IMR-90 (cell line): ENCODE measurements around the gene TMEM219. TPM values are rescaled to one million over a fixed set of nuclear protein-coding genes. Genes with fewer than 3 reads are reported as not detected.

Source experiments
- ATAC-seq: fragments of 200-7000 bp; cut with Tn5 transposase; 2 replicates; pipeline ENCODE4 v1.9.1; 2020; ENCODE audit warnings: low read depth, mild to moderate bottlenecking, moderate library complexity
- BruUV-seq: library from RNA; stranded (reverse); fragments of 400-500 nt; replicated peaks from 2 replicates; lab custom pipeline; 2021; lab: Mats Ljungman, UMichigan
- CTCF ChIA-PET: fragments of 300-600 bp; formaldehyde crosslinking; extraction: SDS; loops from one replicate; lab custom pipeline; 2021; ENCODE audit warnings: antibody characterized with exemption; lab: Yijun Ruan, JAX
- POLR2A ChIA-PET: fragments of 300-600 bp; sonication (Branson Sonifier 250); formaldehyde crosslinking; loops from one replicate; lab custom pipeline; 2022; ENCODE audit warnings: antibody characterized with exemption; ENCODE audit not compliant: unreplicated experiment; lab: Charles Lee
- DNase-seq: peaks from one replicate; pipeline ENCODE4 v3.0.0; 2013
- H2AFZ ChIP-seq: replicated peaks from 2 replicates; pipeline ENCODE3; 2013; ENCODE audit warnings: low read length, mild to moderate bottlenecking; ENCODE audit not compliant: poor library complexity
- H2AK5ac ChIP-seq: 2 replicates; pipeline ENCODE4 v1.6.1; 2013; ENCODE audit warnings: low read depth, low read length, inconsistent platforms
- H2AK9ac ChIP-seq: replicated peaks from 2 replicates; pipeline ENCODE3; 2013; ENCODE audit warnings: mild to moderate bottlenecking, low read depth, low read length, moderate library complexity; ENCODE audit not compliant: poor library complexity
- H2BK120ac ChIP-seq: 2 replicates; pipeline ENCODE4 v1.6.1; 2013; ENCODE audit warnings: low read depth, low read length, inconsistent platforms
- H2BK15ac ChIP-seq: 3 replicates; pipeline ENCODE4 v1.6.1; 2013; ENCODE audit warnings: low read depth, low read length, inconsistent platforms
- H2BK20ac ChIP-seq: 2 replicates; pipeline ENCODE4 v1.6.1; 2013; ENCODE audit warnings: low read depth, mild to moderate bottlenecking, inconsistent platforms, low read length, moderate library complexity
- H2BK5ac ChIP-seq: 2 replicates; pipeline ENCODE4 v1.6.1; 2013; ENCODE audit warnings: mild to moderate bottlenecking, low read depth, low read length, inconsistent platforms; ENCODE audit not compliant: poor library complexity, severe bottlenecking
- H3K14ac ChIP-seq: replicated peaks from 2 replicates; pipeline ENCODE4 v1.6.1; 2013; ENCODE audit warnings: low read depth, low read length, inconsistent platforms
- H3K18ac ChIP-seq: 2 replicates; pipeline ENCODE4 v1.6.1; 2013; ENCODE audit warnings: low read depth, low read length, control low read depth
- H3K23ac ChIP-seq: 2 replicates; pipeline ENCODE4 v1.6.1; 2013; ENCODE audit warnings: low read depth, low read length, inconsistent platforms
- H3K27ac ChIP-seq: 2 replicates; pipeline ENCODE4 v1.5.1; 2013; ENCODE audit warnings: mild to moderate bottlenecking, control low read depth, low read length; ENCODE audit not compliant: insufficient read depth
- H3K27me3 ChIP-seq: 2 replicates; pipeline ENCODE4 v1.6.1; 2013; ENCODE audit warnings: low read length; ENCODE audit not compliant: control insufficient read depth, insufficient read depth
- H3K36me3 ChIP-seq: 2 replicates; pipeline ENCODE4 v1.6.1; 2013; ENCODE audit warnings: low read length, mixed read lengths; ENCODE audit not compliant: control insufficient read depth, insufficient read depth
- H3K4ac ChIP-seq: 2 replicates; pipeline ENCODE4 v1.6.1; 2013; ENCODE audit warnings: low read depth, low read length, inconsistent platforms
- H3K4me1 ChIP-seq: 2 replicates; pipeline ENCODE4 v1.6.1; 2013; ENCODE audit warnings: low read length, mixed read lengths; ENCODE audit not compliant: control insufficient read depth, insufficient read depth
- H3K4me2 ChIP-seq: 2 replicates; pipeline ENCODE4 v1.6.1; 2013; ENCODE audit warnings: low read depth, mild to moderate bottlenecking, control low read depth, low read length, moderate library complexity
- H3K4me3 ChIP-seq: 2 replicates; pipeline ENCODE4 v1.5.1; 2013; ENCODE audit warnings: low read depth, mild to moderate bottlenecking, control low read depth, low read length, moderate library complexity; ENCODE audit not compliant: insufficient read depth
- H3K56ac ChIP-seq: 2 replicates; pipeline ENCODE4 v1.6.1; 2013; ENCODE audit warnings: low read length, inconsistent platforms; ENCODE audit not compliant: insufficient read depth; ENCODE audit errors: extremely low read depth
- H3K79me1 ChIP-seq, 2 experiments: 2 replicates each; pipeline ENCODE4 v1.6.1; 2013; ENCODE audit warnings: low read length in 2 of 2, inconsistent platforms in 1 of 2, low read depth in 1 of 2
- H3K9ac ChIP-seq: 2 replicates; pipeline ENCODE4 v1.6.1; 2013; ENCODE audit warnings: low read depth, low read length, control low read depth
- H3K9me1 ChIP-seq: 2 replicates; pipeline ENCODE4 v1.6.1; 2013; ENCODE audit warnings: low read length, inconsistent platforms; ENCODE audit not compliant: insufficient read depth
- H3K9me3 ChIP-seq: 2 replicates; pipeline ENCODE4 v1.6.1; 2013; ENCODE audit warnings: low read length; ENCODE audit not compliant: control insufficient read depth, insufficient read depth
- H4K20me1 ChIP-seq: 2 replicates; pipeline ENCODE4 v1.6.1; 2013; ENCODE audit warnings: low read length, inconsistent platforms; ENCODE audit not compliant: insufficient read depth
- H4K5ac ChIP-seq: 2 replicates; pipeline ENCODE4 v1.6.1; 2013; ENCODE audit warnings: mild to moderate bottlenecking, low read depth, low read length, control low read depth
- H4K8ac ChIP-seq, 2 experiments: 2 replicates each; pipeline ENCODE4 v1.6.1; 2013; ENCODE audit warnings: low read depth in 2 of 2, low read length in 2 of 2, control low read depth in 1 of 2, inconsistent platforms in 1 of 2
- H4K91ac ChIP-seq: 2 replicates; pipeline ENCODE4 v1.6.1; 2013; ENCODE audit warnings: low read depth, low read length, inconsistent platforms; ENCODE audit not compliant: insufficient read depth
- BHLHE40 ChIP-seq: fragments of 150-350 bp; IDR thresholded peaks from 2 replicates; pipeline ENCODE4 v1.6.1; 2016; ENCODE audit warnings: mild to moderate bottlenecking, low read depth, low read length
- CEBPB ChIP-seq: IDR thresholded peaks from 2 replicates; pipeline ENCODE4 v1.6.1; 2012; ENCODE audit warnings: low read depth, low read length, improper control_type of control experiment
- CTCF ChIP-seq: conservative IDR thresholded peaks from 2 replicates; pipeline ENCODE4 v1.5.1; 2012; ENCODE audit warnings: mild to moderate bottlenecking, low read depth, low read length, improper control_type of control experiment
- ELK1 ChIP-seq: fragments of 150-350 bp; IDR thresholded peaks from 2 replicates; pipeline ENCODE4 v1.6.1; 2016; ENCODE audit warnings: low read depth, mild to moderate bottlenecking, low read length, moderate library complexity, borderline replicate concordance
- FOS ChIP-seq: fragments of 150-350 bp; IDR thresholded peaks from 2 replicates; pipeline ENCODE4 v1.6.1; 2016; ENCODE audit warnings: low read depth, low read length
- MAZ ChIP-seq: IDR thresholded peaks from 2 replicates; pipeline ENCODE4 v1.6.1; 2012; ENCODE audit warnings: low read depth, mild to moderate bottlenecking, low read length, improper control_type of control experiment, moderate library complexity, borderline replicate concordance
- MXI1 ChIP-seq: IDR thresholded peaks from 2 replicates; pipeline ENCODE4 v1.6.1; 2012; ENCODE audit warnings: low read depth, mild to moderate bottlenecking, low read length, moderate library complexity, borderline replicate concordance
- NFE2L2 ChIP-seq: fragments of 150-350 bp; IDR thresholded peaks from 2 replicates; pipeline ENCODE4 v1.6.1; 2016; ENCODE audit warnings: low read depth, mild to moderate bottlenecking, low read length
- USF2 ChIP-seq: fragments of 150-350 bp; IDR thresholded peaks from 2 replicates; pipeline ENCODE4 v1.6.1; 2017; ENCODE audit warnings: mild to moderate bottlenecking, antibody characterized with exemption, low read length, low read depth
- WGBS, 2 experiments: methylation state at CpG; one replicate each; pipeline versions ENCODE4 v1.1.5 to v1.1.7; 2013; ENCODE audit warnings: missing lambda C conversion rate in 2 of 2; ENCODE audit not compliant: insufficient read length in 1 of 2; ENCODE audit errors: extremely low coverage in 2 of 2; 5-methylcytosine and 5-hydroxymethylcytosine counted together
- dilution Hi-C: fragments of 300-500 bp; cut with HindIII; formaldehyde crosslinking; loops from one replicate; pipeline ENCODE4 v1.14.3; 2018; ENCODE audit warnings: low sequenced_read_pairs; ENCODE audit not compliant: unreplicated experiment
- in situ Hi-C: fragments of 300-500 bp; cut with MboI; formaldehyde crosslinking; loops from 3 replicates; pipeline ENCODE4 v1.14.3; 2019; ENCODE audit warnings: low sequenced_read_pairs, inconsistent platforms, mixed read lengths
- intact Hi-C: fragments of 100-400 bp; cut with micrococcal nuclease; formaldehyde crosslinking; loops from 2 replicates; pipeline ENCODE4 v1.10.0; 2022
- polyA plus RNA-seq, 3 experiments: library from polyadenylated mRNA; depleted of rRNA; stranded (reverse); fragments of >200 nt; gene quantifications; 2 replicates each; pipeline ENCODE4 v1.2.3, GENCODE V29; 2012; ENCODE audit warnings: low replicate concordance in 1 of 3
- total RNA-seq: library from RNA; depleted of rRNA; stranded (reverse); fragments of >200 nt; gene quantifications from 2 replicates; pipeline ENCODE4 v1.2.3, GENCODE V29; 2012

Gene TMEM219
- total and polyA plus RNA-seq, 2 of the 4 experiments (the other 2 are of a cell fraction), result 47.0 to 95.3 TPM

GRCh38 chr16:30005341-30006094 is 43.6 kb downstream of the TMEM219 start (continued):
- peak; percentile 29; the same call in 1 of the 2 replicates for TF ChIP-seq MAZ

GRCh38 chr16:30006095-30006473 is 44.2 kb downstream of the TMEM219 start:
- no peak overlapping the region for H3K23ac ChIP-seq
- H3K4me3 ChIP-seq, result no peak overlapping the region
- H3K56ac ChIP-seq, result no peak overlapping the region
- no peaks in the 10 kb centered on the region for H3K9me1 ChIP-seq
- H3K27ac ChIP-seq, result no peak overlapping the region
- no peak overlapping the region for H3K9ac ChIP-seq
- H2BK20ac ChIP-seq, result no peak overlapping the region
- dilution Hi-C loops, result no loop called here
- no TSS peak for BruUV-seq
- no peak overlapping the region for H2BK15ac ChIP-seq
- intact Hi-C loops, result no loop called here
- no peaks in the 10 kb centered on the region; the same call in 1 of the 2 replicates for H3K4me1 ChIP-seq
- H2AK5ac ChIP-seq, result no peak overlapping the region
- POLR2A ChIA-PET, result no interaction called here
- no peak overlapping the region for H3K4me2 ChIP-seq
- in situ Hi-C loops, result no loop called here
- CTCF ChIA-PET, result interaction anchor here (0.8 kb wide), 1 partner anchor 106 kb away, joined by 3 read pairs; the partner anchor contains the start of gene SEZ6L2
- H2AK9ac ChIP-seq, result no peak overlapping the region
- H3K27me3 ChIP-seq, result peaks cover 16% of the 10 kb centered on the region
- H3K14ac ChIP-seq, result no peak overlapping the region
- no peak overlapping the region for H4K8ac ChIP-seq
- H2AFZ ChIP-seq, result no peak overlapping the region
- no peaks in the 10 kb centered on the region; the same call in 1 of the 2 replicates for H4K20me1 ChIP-seq
- H4K91ac ChIP-seq, result no peak overlapping the region
- H3K9me3 ChIP-seq, result no peaks in the 10 kb centered on the region
- no peak overlapping the region for H3K18ac ChIP-seq
- DNase-seq (no peak), ATAC-seq (no peak)
- peaks cover 13% of the 10 kb centered on the region; the same call in 1 of the 2 replicates for H3K36me3 ChIP-seq
- H3K4ac ChIP-seq, result no peak overlapping the region
- no peak overlapping the region for H2BK5ac ChIP-seq
- no peak for TF ChIP-seq BHLHE40
- TF ChIP-seq ELK1, result no peak
- no peak for TF ChIP-seq NFE2L2
- TF ChIP-seq CEBPB, result no peak
- no peak for TF ChIP-seq MAZ
- no peak for TF ChIP-seq FOS
- TF ChIP-seq MXI1, result no peak
- TF ChIP-seq CTCF, result no peak
- no peak for TF ChIP-seq USF2
- H2BK120ac ChIP-seq, result no peak overlapping the region
- 96% methylated on average over 8 of the region's 18 CpGs; no CpG with 5 or more reads in 1 of the 2 experiments for WGBS, 2 experiments
- no peak overlapping the region for H4K5ac ChIP-seq
- H3K79me1 ChIP-seq, result peaks cover 0 to 4% of the 10 kb centered on the region in 2 experiments; a peak in 1 of 4 replicates
